GM19372 (cell line): ENCODE results near the gene QDPR.
"Not testable (repeated sequence)": the region's sequence is repeated elsewhere in the genome, so short reads cannot be mapped to it uniquely, and the experiment has no call there.

Experiments used
- ATAC-seq: cut with Tn5 transposase; IDR thresholded peaks from one replicate; pipeline ENCODE4 v1.9.1; 2021; ENCODE audit warnings: mild to moderate bottlenecking, low read depth, moderate library complexity; ENCODE audit not compliant: unreplicated experiment

Gene QDPR

DNA sequence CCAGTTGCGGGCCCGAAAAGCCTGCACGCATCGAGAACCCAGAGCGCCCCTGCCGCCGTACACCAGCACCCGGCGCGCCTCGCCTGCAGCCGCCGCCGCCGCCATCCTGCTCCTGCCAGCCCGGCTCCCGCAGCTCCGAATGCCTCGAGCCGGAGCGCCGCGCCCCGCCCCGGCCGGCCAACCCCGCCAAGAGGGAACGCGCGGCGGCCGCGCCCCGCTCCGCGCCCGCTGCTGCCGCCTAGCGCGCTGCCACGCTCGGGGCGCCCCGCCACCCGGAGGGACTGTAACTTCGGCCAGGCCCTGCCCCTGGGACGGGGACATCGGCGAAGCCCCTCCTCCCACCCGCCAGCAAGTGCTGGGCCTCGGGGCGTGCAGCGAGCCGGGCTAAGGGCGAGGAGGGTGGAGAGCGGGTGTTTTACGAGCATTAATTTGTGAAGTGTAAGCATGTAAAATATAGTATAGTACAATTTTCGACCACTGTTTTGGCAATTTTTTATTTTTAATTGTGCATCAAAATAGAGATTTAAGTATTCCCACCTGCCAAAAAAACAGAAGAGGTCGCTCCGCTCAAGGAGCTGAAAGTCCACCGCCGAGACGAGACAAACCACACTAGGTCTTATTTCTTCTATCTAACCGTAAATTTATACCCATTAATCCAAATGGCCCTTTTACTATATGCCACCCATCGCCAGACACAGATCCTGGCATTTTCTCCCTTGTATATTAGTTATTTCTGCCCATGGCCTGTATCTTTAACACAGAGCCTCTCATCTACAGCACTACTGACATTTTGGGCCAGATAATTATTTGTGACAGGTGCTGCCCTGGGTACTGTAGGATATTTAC is at the start of gene QDPR:
Gene QDPR, minus strand, starts transcription at position 141 of the 846 bp plus-strand sequence. Its CDS starts 36 bp downstream, at position 105.
- peak; percentile 93 for ATAC-seq

GRCh38 chr4:17561195-17561909 is 49.5 kb upstream of the QDPR start:
- ATAC-seq = no peak

DNA sequence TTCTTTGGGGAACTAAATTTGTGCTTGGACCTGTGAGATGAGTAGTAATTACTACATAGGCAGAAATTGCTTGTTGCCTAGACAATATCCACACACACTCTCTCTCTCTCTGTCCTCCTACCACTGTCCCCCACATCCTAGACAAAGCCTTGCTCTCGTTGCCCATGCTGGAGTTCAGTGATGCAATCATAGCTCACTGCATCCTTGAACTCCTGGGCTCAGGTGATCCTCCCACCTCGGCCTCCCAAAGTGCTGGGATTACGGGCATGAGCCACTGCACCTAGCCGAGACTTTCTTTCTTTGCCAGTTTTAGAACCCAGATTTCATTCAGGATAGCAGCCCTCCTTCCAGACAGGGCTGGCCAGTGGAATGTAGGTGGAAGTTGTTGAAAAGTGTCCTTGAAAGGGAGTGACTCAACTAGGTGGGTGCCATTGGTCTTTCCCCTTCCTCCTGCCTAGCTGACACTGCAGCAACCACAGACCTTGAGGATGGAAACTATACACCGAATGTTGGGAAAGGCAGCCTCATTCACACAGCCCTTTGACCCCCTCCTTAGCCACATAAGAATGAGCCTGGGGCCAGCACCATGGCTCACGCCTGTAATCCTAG is 48.3 kb upstream of the QDPR start:
- no peak for ATAC-seq

- no peak for ATAC-seq
Measured at GRCh38 chr4:17559709-17560048, 47.8 kb upstream of the QDPR start.

GRCh38 chr4:17558941-17559708 is 47.2 kb upstream of the QDPR start:
- ATAC-seq = no peak

DNA sequence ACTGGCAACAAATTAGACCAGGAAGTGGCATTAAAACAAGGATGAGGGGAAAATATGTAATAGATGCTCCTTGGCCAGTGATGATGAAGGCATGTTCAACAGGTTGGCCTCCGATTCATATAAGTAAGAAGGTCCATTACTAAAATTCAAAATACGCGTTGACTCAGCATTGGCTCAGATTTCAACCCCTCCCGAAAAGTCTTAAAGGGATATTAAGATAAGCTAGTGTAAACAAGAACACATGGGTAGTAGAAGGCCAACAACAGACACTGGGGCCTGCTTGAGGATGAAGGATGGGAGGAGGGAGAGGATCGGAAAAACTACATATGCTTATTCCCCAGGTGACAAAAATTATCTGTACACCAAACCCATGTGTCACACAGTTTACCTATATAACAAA is 46.0 kb upstream of the QDPR start:
- ATAC-seq = no peak

- no peak for ATAC-seq
Measured at GRCh38 chr4:17556498-17556897, 44.6 kb upstream of the QDPR start.

DNA sequence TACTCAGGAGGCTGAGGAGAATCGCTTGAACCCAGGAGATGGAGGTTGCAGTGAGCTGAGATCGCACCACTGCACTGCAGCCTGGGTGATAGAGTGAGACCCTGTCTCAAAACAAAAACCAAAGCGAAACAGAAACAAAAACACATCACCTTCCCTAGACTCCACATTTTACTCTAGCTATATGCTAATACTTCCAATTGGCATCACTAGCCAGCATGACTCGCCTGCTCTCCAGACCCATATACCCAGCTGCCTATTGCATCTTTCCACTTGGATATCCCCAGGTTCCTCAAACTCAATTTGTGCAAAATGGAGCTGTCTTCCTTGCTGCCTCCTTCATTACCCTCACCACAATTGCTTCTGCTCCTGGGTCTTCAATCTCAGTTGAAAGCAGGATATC is 42.7 kb upstream of the QDPR start:
- ATAC-seq = no peak

DNA sequence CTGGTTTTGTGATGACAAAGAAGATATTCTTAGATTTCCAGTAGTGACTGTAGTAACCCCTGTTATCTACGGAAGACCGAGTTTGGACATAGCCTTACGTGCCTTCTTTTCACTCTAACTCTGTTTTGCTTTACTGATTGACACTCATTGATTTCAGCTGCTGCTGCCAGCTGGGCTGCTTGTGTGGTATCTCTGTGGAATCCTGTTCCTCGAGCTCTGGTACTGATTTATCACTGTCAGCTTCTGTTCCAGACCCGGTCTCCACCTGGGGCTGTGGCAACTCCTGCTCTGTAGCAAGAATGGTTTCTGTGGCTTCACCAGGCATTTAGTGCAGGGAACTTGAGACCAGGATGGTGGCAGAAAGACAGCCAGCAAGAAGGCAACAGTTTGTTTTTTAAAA is 40.5 kb upstream of the QDPR start:
- no peak for ATAC-seq

DNA sequence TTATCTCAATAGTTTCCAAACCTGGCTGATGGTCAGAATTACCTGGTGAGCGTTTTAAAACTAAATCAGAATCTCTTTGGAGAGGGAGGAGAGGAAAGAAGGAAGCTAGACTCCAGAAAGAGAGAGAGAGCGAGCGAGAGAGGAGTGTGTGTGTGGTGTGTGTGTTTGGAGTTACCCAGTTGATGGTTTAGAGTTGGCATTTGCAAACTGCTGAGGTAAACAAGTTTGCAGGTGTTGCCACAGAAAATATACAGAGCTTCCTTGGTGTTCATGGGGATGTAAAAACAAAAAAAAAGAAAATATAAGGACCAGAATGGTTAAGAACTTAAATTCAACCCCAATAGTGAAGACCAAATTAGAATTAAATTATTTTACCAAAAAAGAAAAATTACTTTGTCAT is 38.7 kb upstream of the QDPR start:
- ATAC-seq = no peak

DNA sequence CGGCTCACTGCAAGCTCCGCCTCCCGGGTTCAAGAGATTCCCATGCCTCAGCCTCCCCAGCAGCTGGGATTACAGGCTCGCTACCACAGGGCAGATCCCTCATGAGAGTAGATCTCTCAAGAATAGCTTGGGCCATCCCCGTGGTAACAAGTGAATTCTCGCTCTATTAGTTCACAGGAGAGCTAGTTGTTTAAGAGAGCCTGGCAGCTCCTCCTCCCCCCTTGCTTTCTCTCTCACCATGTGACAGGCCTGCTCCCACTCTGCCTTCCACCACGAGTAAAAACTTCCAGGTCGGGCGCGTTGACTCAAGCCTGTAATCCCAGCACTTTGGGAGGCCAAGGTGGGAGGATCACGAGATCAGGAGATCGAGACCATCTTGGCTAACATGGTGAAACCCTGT is 34.8 kb upstream of the QDPR start:
- ATAC-seq = no peak

- ATAC-seq = no peak
Measured at GRCh38 chr4:17546222-17546621, 34.3 kb upstream of the QDPR start.

- no peak for ATAC-seq
Measured at GRCh38 chr4:17545374-17546140, 33.7 kb upstream of the QDPR start.

DNA sequence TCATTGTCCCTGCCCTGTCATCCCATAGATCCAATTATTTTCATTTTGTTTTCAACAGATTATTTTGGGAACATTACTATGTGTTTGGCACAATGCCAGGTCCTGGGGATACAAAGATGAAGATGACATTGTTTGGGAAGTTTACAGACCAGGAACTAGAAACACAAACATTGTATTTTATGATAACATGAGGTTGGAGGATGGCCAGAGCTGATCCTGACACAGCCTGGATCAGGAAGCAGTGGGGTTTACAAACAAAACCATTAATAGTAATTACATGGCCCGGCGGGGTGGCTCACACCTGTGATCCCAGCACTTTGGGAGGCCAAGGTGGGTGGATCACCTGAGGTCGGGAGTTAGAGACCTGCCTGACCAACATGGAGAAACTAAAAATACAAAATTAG is 32.9 kb upstream of the QDPR start:
- no peak for ATAC-seq

- ATAC-seq = no peak
Measured at GRCh38 chr4:17544205-17544604, 32.3 kb upstream of the QDPR start.

DNA sequence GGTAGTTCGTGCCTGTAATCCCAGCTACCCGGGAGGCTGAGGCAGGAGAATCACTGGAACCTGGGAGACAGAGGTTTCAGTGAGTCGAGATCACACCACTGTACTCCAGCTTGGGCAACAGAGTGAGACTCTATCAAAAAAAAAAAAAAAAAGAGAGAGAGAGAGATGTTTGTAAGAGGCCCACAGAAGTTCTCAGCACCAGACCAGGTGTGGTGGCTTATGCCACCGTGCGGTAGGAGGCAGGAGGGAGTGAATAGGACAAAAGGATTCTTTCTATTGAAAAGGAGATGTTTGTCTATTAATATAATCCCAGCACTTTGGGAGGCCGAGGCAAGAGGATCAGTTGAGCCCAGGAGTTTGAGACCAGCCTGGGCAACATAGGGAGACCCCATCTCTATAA is 25.2 kb upstream of the QDPR start:
- ATAC-seq = not testable (repeated sequence)

DNA sequence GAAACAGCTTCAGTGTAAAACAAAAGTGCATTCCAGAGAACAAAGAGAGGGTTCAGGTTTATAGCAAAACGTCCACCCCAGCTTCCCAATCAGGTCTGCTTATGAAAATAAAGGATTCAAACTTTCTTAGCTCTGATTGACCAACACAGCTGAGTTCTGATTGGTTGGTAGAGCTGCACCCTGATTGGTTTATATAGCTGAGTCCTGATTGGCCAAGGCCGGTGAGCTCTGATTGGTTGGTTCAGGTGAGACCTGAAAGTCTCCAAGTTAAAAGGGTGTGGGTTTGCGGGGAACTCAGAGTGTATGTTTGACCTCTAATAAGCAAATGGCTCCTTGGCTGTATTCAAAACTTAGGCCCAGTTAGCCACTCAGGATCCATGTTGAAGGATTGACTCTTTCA is 24.0 kb upstream of the QDPR start:
- no peak for ATAC-seq

DNA sequence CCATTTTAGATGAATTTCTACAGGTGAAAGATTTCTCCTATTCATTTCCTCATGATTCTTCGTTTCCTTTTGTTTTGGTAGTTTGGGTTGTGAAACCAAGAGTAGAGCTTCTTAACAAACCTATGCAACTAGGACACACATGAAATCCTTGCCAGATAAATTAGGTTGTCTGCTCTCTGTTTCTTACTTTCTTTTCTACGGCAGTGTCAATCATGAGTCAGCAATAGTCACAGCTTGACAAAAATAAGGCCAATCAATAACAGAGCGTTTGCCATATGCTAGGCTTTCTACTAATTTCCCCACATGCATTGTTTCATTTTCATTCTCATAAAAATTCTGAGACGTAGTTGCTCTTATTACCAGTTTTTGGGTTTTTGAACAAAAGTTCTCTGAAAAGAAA is 23.4 kb upstream of the QDPR start:
- no peak for ATAC-seq

DNA sequence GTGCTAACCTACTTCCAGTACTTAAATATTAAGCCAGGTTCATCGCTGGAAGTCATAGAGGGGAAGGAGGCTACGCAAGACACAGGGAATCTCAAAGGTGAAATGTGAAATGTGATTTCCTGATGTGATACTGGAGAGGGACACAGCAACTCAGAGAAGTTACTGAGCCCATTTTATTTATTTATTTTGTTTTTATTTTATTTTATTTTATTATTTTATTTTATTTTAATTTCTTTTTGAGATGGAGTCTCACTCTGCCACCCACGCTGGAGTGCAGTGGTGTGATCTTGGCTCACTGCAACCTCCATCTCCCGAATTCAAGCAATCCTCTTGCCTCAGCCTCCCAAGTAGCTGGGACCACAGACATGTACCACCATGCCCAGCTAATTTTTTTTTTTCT is 22.8 kb upstream of the QDPR start:
- ATAC-seq = no peak
